IMR-90 (cell line): ENCODE results near the gene SARM1. TPM values are rescaled to one million over a fixed set of nuclear protein-coding genes. Genes with fewer than 3 reads are reported as not detected.

Source experiments
- ATAC-seq: fragments of 200-7000 bp; cut with Tn5 transposase; 2 replicates; pipeline ENCODE4 v1.9.1; 2020; ENCODE audit warnings: low read depth, mild to moderate bottlenecking, moderate library complexity
- BruUV-seq: library from RNA; stranded (reverse); fragments of 400-500 nt; replicated peaks from 2 replicates; lab custom pipeline; 2021; lab: Mats Ljungman, UMichigan
- CTCF ChIA-PET: fragments of 300-600 bp; formaldehyde crosslinking; extraction: SDS; loops from one replicate; lab custom pipeline; 2021; ENCODE audit warnings: antibody characterized with exemption; lab: Yijun Ruan, JAX
- POLR2A ChIA-PET: fragments of 300-600 bp; sonication (Branson Sonifier 250); formaldehyde crosslinking; loops from one replicate; lab custom pipeline; 2022; ENCODE audit warnings: antibody characterized with exemption; ENCODE audit not compliant: unreplicated experiment; lab: Charles Lee
- DNase-seq: peaks from one replicate; pipeline ENCODE4 v3.0.0; 2013
- H2AFZ ChIP-seq: replicated peaks from 2 replicates; pipeline ENCODE3; 2013; ENCODE audit warnings: low read length, mild to moderate bottlenecking; ENCODE audit not compliant: poor library complexity
- H2AK5ac ChIP-seq: 2 replicates; pipeline ENCODE4 v1.6.1; 2013; ENCODE audit warnings: low read depth, low read length, inconsistent platforms
- H2AK9ac ChIP-seq: replicated peaks from 2 replicates; pipeline ENCODE3; 2013; ENCODE audit warnings: mild to moderate bottlenecking, low read depth, low read length, moderate library complexity; ENCODE audit not compliant: poor library complexity
- H2BK120ac ChIP-seq: 2 replicates; pipeline ENCODE4 v1.6.1; 2013; ENCODE audit warnings: low read depth, low read length, inconsistent platforms
- H2BK15ac ChIP-seq: 3 replicates; pipeline ENCODE4 v1.6.1; 2013; ENCODE audit warnings: low read depth, low read length, inconsistent platforms
- H2BK20ac ChIP-seq: 2 replicates; pipeline ENCODE4 v1.6.1; 2013; ENCODE audit warnings: low read depth, mild to moderate bottlenecking, inconsistent platforms, low read length, moderate library complexity
- H2BK5ac ChIP-seq: 2 replicates; pipeline ENCODE4 v1.6.1; 2013; ENCODE audit warnings: mild to moderate bottlenecking, low read depth, low read length, inconsistent platforms; ENCODE audit not compliant: poor library complexity, severe bottlenecking
- H3K14ac ChIP-seq: replicated peaks from 2 replicates; pipeline ENCODE4 v1.6.1; 2013; ENCODE audit warnings: low read depth, low read length, inconsistent platforms
- H3K18ac ChIP-seq: 2 replicates; pipeline ENCODE4 v1.6.1; 2013; ENCODE audit warnings: low read depth, low read length, control low read depth
- H3K23ac ChIP-seq: 2 replicates; pipeline ENCODE4 v1.6.1; 2013; ENCODE audit warnings: low read depth, low read length, inconsistent platforms
- H3K27ac ChIP-seq: 2 replicates; pipeline ENCODE4 v1.5.1; 2013; ENCODE audit warnings: mild to moderate bottlenecking, control low read depth, low read length; ENCODE audit not compliant: insufficient read depth
- H3K27me3 ChIP-seq: 2 replicates; pipeline ENCODE4 v1.6.1; 2013; ENCODE audit warnings: low read length; ENCODE audit not compliant: control insufficient read depth, insufficient read depth
- H3K36me3 ChIP-seq: 2 replicates; pipeline ENCODE4 v1.6.1; 2013; ENCODE audit warnings: low read length, mixed read lengths; ENCODE audit not compliant: control insufficient read depth, insufficient read depth
- H3K4ac ChIP-seq: 2 replicates; pipeline ENCODE4 v1.6.1; 2013; ENCODE audit warnings: low read depth, low read length, inconsistent platforms
- H3K4me1 ChIP-seq: 2 replicates; pipeline ENCODE4 v1.6.1; 2013; ENCODE audit warnings: low read length, mixed read lengths; ENCODE audit not compliant: control insufficient read depth, insufficient read depth
- H3K4me2 ChIP-seq: 2 replicates; pipeline ENCODE4 v1.6.1; 2013; ENCODE audit warnings: low read depth, mild to moderate bottlenecking, control low read depth, low read length, moderate library complexity
- H3K4me3 ChIP-seq: 2 replicates; pipeline ENCODE4 v1.5.1; 2013; ENCODE audit warnings: low read depth, mild to moderate bottlenecking, control low read depth, low read length, moderate library complexity; ENCODE audit not compliant: insufficient read depth
- H3K56ac ChIP-seq: 2 replicates; pipeline ENCODE4 v1.6.1; 2013; ENCODE audit warnings: low read length, inconsistent platforms; ENCODE audit not compliant: insufficient read depth; ENCODE audit errors: extremely low read depth
- H3K79me1 ChIP-seq, 2 experiments: 2 replicates each; pipeline ENCODE4 v1.6.1; 2013; ENCODE audit warnings: low read length in 2 of 2, inconsistent platforms in 1 of 2, low read depth in 1 of 2
- H3K9ac ChIP-seq: 2 replicates; pipeline ENCODE4 v1.6.1; 2013; ENCODE audit warnings: low read depth, low read length, control low read depth
- H3K9me1 ChIP-seq: 2 replicates; pipeline ENCODE4 v1.6.1; 2013; ENCODE audit warnings: low read length, inconsistent platforms; ENCODE audit not compliant: insufficient read depth
- H3K9me3 ChIP-seq: 2 replicates; pipeline ENCODE4 v1.6.1; 2013; ENCODE audit warnings: low read length; ENCODE audit not compliant: control insufficient read depth, insufficient read depth
- H4K20me1 ChIP-seq: 2 replicates; pipeline ENCODE4 v1.6.1; 2013; ENCODE audit warnings: low read length, inconsistent platforms; ENCODE audit not compliant: insufficient read depth
- H4K5ac ChIP-seq: 2 replicates; pipeline ENCODE4 v1.6.1; 2013; ENCODE audit warnings: mild to moderate bottlenecking, low read depth, low read length, control low read depth
- H4K8ac ChIP-seq, 2 experiments: 2 replicates each; pipeline ENCODE4 v1.6.1; 2013; ENCODE audit warnings: low read depth in 2 of 2, low read length in 2 of 2, control low read depth in 1 of 2, inconsistent platforms in 1 of 2
- H4K91ac ChIP-seq: 2 replicates; pipeline ENCODE4 v1.6.1; 2013; ENCODE audit warnings: low read depth, low read length, inconsistent platforms; ENCODE audit not compliant: insufficient read depth
- CHD1 ChIP-seq: IDR thresholded peaks from 2 replicates; pipeline ENCODE4 v1.6.1; 2012; ENCODE audit warnings: low read depth, low read length, improper control_type of control experiment
- MXI1 ChIP-seq: IDR thresholded peaks from 2 replicates; pipeline ENCODE4 v1.6.1; 2012; ENCODE audit warnings: low read depth, mild to moderate bottlenecking, low read length, moderate library complexity, borderline replicate concordance
- RCOR1 ChIP-seq: IDR thresholded peaks from 2 replicates; pipeline ENCODE4 v1.6.1; 2012; ENCODE audit warnings: mild to moderate bottlenecking, low read length, improper control_type of control experiment; ENCODE audit not compliant: insufficient replicate concordance
- RFX5 ChIP-seq: IDR thresholded peaks from 2 replicates; pipeline ENCODE4 v1.8.0; 2012; ENCODE audit warnings: low read depth, mild to moderate bottlenecking, low read length, moderate library complexity
- SMC3 ChIP-seq: fragments of 150-350 bp; IDR thresholded peaks from 2 replicates; pipeline ENCODE4 v1.6.1; 2016; ENCODE audit warnings: low read depth, mild to moderate bottlenecking, antibody characterized with exemption, low read length, moderate library complexity
- WGBS, 2 experiments: methylation state at CpG; one replicate each; pipeline versions ENCODE4 v1.1.5 to v1.1.7; 2013; ENCODE audit warnings: missing lambda C conversion rate in 2 of 2; ENCODE audit not compliant: insufficient read length in 1 of 2; ENCODE audit errors: extremely low coverage in 2 of 2; 5-methylcytosine and 5-hydroxymethylcytosine counted together
- dilution Hi-C: fragments of 300-500 bp; cut with HindIII; formaldehyde crosslinking; loops from one replicate; pipeline ENCODE4 v1.14.3; 2018; ENCODE audit warnings: low sequenced_read_pairs; ENCODE audit not compliant: unreplicated experiment
- in situ Hi-C: fragments of 300-500 bp; cut with MboI; formaldehyde crosslinking; loops from 3 replicates; pipeline ENCODE4 v1.14.3; 2019; ENCODE audit warnings: low sequenced_read_pairs, inconsistent platforms, mixed read lengths
- intact Hi-C: fragments of 100-400 bp; cut with micrococcal nuclease; formaldehyde crosslinking; loops from 2 replicates; pipeline ENCODE4 v1.10.0; 2022
- polyA plus RNA-seq, 3 experiments: library from polyadenylated mRNA; depleted of rRNA; stranded (reverse); fragments of >200 nt; gene quantifications; 2 replicates each; pipeline ENCODE4 v1.2.3, GENCODE V29; 2012; ENCODE audit warnings: low replicate concordance in 1 of 3
- total RNA-seq: library from RNA; depleted of rRNA; stranded (reverse); fragments of >200 nt; gene quantifications from 2 replicates; pipeline ENCODE4 v1.2.3, GENCODE V29; 2012
- TF ChIP-seq, protein P1 (sequence below): fragments of 150-350 bp; IDR thresholded peaks from 2 replicates; pipeline ENCODE4 v1.6.1; 2017; ENCODE audit warnings: mild to moderate bottlenecking, antibody characterized with exemption, low read length, low read depth

SARM1 gene
- total and polyA plus RNA-seq, 2 of the 4 experiments (the other 2 are of a cell fraction) = 3.4 to 11.4 TPM

DNA sequence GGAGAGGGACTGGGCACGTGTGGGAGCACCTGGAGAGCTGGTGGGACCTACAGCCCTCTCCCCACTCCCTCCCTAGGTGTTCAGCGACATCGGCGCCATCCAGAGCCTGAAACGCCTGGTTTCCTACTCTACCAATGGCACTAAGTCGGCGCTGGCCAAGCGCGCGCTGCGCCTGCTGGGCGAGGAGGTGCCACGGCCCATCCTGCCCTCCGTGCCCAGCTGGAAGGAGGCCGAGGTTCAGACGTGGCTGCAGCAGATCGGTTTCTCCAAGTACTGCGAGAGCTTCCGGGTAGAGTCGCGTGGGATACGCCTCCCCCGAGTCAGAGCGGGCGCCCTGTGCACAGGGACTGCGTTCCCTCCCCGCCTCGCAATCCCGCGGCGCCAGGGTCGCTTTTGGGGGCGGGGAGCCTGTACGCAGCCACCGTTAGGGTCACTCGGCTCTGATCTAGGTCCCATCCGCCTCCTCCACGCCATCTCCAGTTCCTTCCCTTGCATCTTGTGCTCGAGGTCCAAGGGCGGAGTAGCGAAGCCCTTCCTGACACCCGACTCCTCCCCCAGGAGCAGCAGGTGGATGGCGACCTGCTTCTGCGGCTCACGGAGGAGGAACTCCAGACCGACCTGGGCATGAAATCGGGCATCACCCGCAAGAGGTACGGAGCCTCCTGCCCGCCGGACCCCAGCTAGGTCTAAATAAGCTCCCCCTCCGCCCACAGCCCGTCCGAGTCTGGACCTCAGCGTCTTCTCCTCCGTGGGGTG, 13.0 kb downstream of the SARM1 start:
- Histone ChIP-seq H3K23ac (no peak overlapping the region), H3K4me2 (no peak overlapping the region), H2AFZ (peak overlapping the region; percentile 32), H3K4me1 (peaks cover 3% of the 10 kb centered on the region; the same call in 1 of the 2 replicates), H3K9me3 (no peaks in the 10 kb centered on the region), H3K4ac (no peak overlapping the region), H3K18ac (no peak overlapping the region), H4K5ac (no peak overlapping the region), H3K79me1 (peaks cover 0 to 20% of the 10 kb centered on the region in 2 experiments; a peak in 2 of 4 replicates), H3K9ac (no peak overlapping the region), H3K27ac (no peak overlapping the region), H2BK20ac (no peak overlapping the region), H4K8ac (no peak overlapping the region), H2AK5ac (no peak overlapping the region), H3K36me3 (peaks cover 34% of the 10 kb centered on the region), H4K20me1 (peaks cover 20% of the 10 kb centered on the region), H4K91ac (no peak overlapping the region), H3K9me1 (peaks cover 7% of the 10 kb centered on the region; the same call in 1 of the 2 replicates), H2BK15ac (no peak overlapping the region), H3K4me3 (no peak overlapping the region), H2AK9ac (no peak overlapping the region), H3K27me3 (no peaks in the 10 kb centered on the region), H3K14ac (no peak overlapping the region), H3K56ac (no peak overlapping the region), H2BK5ac (no peak overlapping the region), H2BK120ac (no peak overlapping the region)
- ChIA-PET CTCF (no interaction called here), POLR2A (no interaction called here)
- BruUV-seq = no TSS peak
- DNase-seq = no peak
- ATAC-seq = no peak
- 70% methylated on average over 31 of the region's 56 CpGs; no CpG with 5 or more reads in 1 of the 2 experiments for WGBS, 2 experiments
- TF ChIP-seq SMC3 = no peak
- no peak for TF ChIP-seq CHD1
- no peak for TF ChIP-seq RFX5
- no peak for TF ChIP-seq RCOR1
- TF ChIP-seq MXI1 = no peak
- TF ChIP-seq, protein P1, sequence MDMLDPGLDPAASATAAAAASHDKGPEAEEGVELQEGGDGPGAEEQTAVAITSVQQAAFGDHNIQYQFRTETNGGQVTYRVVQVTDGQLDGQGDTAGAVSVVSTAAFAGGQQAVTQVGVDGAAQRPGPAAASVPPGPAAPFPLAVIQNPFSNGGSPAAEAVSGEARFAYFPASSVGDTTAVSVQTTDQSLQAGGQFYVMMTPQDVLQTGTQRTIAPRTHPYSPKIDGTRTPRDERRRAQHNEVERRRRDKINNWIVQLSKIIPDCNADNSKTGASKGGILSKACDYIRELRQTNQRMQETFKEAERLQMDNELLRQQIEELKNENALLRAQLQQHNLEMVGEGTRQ = no peak
- in situ Hi-C loops = no loop called here
- dilution Hi-C loops = no loop called here
- intact Hi-C loops = no loop called here
